Right ventricle myocardium superior (tissue), 1 donor: ENCODE measurements around the gene UPB1. TPM values are rescaled to one million over a fixed set of nuclear protein-coding genes. Genes with fewer than 3 reads are reported as not detected.
A peak's percentile ranks its signal among the peaks of the same experiment; 100 is the strongest.

Source experiments
- ATAC-seq: fragments of 200-7000 bp; cut with Tn5 transposase; one replicate; pipeline ENCODE4 v1.9.1; 2020; ENCODE audit warnings: mild to moderate bottlenecking; ENCODE audit not compliant: poor library complexity
- DNase-seq: peaks from one replicate; pipeline ENCODE4 v3.0.0-alpha.2; 2020
- intact Hi-C: fragments of 100-400 bp; cut with DNase I; formaldehyde crosslinking; loops from one replicate; pipeline ENCODE4 v1.11.2; 2022
- total RNA-seq: library from RNA; stranded (reverse); fragmentation: NEBNext Ultra II Directional; extraction: Animal tissue kit (Norgen Biotek cat#: 25700); gene quantifications from one replicate; pipeline ENCODE4 v1.2.1, GENCODE V29; 2021
- donor health status: DM: no; HTN: yes; CAD: no; lungs with severe emphysema.

UPB1 gene
- total RNA-seq, 1 donor from 2014 or later = 1.7 TPM

DNA sequence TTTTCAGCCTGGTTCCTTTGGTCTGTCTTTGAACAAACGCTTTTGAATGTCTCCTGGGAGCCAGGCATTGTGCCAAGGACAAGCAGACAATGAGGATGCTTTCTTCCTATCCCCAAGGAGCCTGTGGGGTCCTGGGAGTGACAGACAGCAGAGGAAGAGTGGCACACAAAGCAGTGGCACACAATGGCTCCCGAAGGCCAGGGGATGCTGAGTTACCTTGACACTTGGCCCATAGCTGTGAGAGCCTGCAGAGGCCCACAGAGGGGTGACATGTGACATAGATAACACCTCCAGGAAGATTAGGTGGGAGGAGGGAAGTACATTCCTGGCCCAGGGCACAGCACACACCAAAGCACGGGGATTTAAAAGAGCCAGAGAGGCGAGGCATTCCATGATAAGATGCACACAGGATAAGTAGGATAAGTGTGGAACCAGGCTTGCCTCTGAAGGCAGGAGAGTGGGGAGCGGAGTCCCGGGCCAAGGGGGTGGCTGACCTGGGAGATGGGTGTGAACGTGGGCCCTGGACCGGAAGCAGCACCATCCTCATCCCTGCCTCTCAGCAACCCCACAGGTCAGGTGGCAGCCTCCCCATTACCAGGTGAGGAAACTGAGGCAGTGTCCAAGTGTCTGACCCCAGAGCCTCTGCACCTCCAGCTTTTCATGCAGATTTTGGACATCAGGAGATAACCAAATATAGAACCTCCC, 6.3 kb downstream of the UPB1 start:
- ATAC-seq (peak; percentile 61), DNase-seq (no peak)
- intact Hi-C loops = loop anchor here (5.0 kb wide), 1 partner anchor 79 kb away; no protein-coding TSS in a partner anchor

DNA sequence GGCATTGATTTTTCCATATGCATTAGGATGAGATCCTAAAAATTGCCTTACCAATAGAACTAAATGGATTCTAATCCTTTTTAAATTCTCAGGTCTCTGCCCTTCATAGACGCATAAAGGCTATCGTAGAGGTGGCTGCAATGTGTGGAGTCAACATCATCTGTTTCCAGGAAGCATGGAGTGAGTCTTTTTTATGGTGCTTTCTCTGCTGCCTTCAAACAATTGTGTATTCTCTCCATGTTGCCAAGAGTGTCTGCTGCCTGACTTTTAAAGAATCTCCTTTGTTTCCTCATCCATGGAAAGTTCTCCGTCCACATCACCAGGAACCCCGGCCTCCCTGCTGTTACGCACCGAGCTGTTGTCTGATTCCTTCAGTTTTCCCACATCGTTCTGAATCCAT, 6.9 kb downstream of the UPB1 start:
- ATAC-seq = no peak
- intact Hi-C loops = loop anchor here (5.0 kb wide), 1 partner anchor 80 kb away; no protein-coding TSS in a partner anchor
- no peak for DNase-seq

DNA sequence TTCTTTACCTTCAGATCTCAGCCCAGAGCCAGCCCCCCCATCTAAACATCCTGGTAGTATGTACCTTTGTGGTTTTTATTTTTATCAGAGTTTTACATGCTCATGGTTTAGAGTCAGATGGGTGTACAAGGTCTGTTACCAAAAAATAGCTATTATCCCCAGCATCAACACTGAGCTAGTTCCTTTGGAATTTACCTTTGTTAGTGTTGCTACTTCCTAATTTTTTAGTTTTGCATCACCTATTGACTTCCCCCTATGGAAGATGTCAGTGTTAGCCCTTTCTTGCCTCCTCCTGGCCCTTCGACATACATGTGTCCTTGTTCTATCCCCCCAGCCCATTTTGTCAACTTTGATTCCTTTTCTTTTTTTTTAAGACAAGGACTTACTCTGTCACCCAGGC, 7.4 kb downstream of the UPB1 start:
- ATAC-seq = no peak
- DNase-seq = no peak
- intact Hi-C loops = loop anchor here (5.0 kb wide), 1 partner anchor 80 kb away; no protein-coding TSS in a partner anchor

DNA sequence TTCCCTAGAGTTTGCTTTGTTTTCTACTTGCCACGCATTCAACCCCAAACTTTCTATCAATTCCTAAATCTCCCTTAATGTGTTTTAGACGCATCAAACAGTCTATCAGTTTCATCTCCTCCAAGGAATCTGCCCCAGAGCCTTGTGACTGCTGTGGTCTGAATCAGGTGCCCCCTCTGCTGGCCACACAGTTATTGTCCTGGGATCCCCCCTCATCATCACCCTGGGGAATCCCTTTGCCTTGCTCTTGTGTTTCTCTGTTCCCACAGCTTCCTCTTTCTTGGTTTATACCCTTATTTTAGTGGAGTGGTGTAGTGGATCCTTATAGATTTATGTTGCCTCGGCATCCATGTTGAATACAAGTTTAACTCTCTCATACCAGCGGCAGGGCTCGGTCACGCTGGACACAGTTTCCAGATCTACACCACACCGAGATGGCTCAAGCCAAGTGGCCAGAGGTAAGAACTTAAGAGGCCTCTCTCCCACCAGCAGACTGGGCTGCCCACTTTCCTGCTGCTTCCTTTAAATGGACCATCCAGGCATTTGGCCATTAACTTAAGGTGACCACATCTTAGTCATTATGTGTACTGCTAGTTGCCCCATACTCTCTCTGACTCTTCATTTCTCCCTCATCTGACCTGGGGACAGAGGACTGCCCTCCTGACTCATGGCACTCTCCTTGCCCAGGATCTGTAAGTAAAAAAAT, 8.2 kb downstream of the UPB1 start:
- DNase-seq (peak; percentile 71), ATAC-seq (peak; percentile 66)
- intact Hi-C loops = loop anchor here (5.0 kb wide), 1 partner anchor 81 kb away; no protein-coding TSS in a partner anchor

DNA sequence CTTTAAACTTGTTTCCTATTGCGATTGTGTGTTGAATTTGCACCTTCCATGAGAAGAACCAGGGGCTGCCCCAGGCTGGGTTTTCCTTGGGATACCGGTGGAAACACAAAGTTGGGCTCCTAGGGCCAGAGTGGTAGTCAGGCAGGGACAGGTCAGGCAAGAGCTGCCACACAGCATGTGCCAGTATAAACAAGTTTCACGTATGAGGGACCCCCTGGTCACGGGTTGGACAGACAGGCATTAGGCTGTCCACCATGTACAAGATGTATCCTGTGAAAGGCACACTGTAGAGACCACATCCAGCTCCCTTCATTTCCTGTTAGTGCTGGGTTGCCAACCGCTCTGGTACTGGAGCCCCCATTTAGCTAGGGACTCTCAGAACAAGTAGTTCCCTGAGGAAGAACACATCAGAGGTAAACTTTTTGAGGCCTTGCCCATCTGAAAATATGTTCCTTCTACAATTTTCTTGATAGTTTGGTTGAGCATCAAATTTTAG, 8.8 kb downstream of the UPB1 start:
- intact Hi-C loops = loop anchor here (5.0 kb wide), 1 partner anchor 82 kb away; no protein-coding TSS in a partner anchor
- DNase-seq (no peak), ATAC-seq (no peak)

DNA sequence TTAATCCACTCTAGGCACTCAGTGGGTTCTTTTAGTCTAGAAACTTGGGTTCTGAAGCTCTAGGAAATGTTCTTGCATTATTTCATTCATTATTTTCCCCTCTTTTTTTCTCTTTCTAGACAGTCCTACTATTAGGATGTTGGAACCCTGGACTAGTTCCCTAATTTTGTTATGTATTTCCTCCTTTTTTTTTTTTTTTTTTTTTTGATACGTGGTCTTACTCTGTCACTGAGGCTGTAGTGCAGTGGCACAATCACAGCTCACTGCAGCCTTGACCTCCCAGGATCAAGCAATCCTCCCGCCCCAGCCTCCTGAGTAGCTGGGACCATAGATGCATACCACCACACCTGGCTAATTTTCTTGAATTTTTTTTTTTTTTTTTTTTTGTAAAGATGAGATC, 9.4 kb downstream of the UPB1 start:
- intact Hi-C loops = loop anchor here (5.0 kb wide), 1 partner anchor 82 kb away; no protein-coding TSS in a partner anchor
- DNase-seq (no peak), ATAC-seq (no peak)

DNA sequence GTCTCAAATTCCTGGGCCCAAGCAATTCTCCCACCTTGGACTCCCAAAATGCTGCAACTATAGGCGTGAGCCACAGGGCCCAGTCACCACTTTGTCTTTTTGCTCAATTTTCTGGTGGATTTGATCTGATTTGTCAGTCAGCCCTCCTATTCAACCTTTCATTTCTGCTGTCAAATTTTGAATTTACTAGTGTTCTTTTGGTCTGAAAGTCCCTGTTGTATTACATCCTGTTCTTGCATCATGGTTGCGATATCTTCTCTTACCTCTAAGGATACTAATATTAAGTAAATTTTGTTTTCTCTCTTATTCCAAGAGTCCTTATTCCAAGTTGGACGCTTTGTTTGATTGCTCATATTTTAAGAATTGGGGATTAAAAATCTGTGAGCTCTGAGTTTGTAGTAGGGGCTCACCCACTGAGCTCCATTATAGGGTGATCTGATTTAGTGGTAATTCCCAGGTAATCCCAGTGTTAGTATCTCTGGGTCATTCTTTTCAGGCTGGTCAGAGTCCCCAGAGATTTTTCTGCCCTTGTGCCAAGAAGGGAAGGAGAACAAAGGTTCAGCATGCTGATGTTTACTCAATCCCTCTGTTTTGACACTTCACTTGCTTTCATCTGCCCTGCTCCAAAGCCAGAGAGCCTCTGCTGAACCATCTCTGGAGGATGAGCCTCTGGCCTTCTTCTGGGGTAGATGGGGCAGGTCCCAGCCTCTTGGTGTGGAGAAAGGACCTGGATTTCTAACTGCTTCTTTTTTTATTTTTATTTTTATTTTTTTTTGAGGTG, 10.0 kb downstream of the UPB1 start:
- DNase-seq (no peak), ATAC-seq (no peak)
- intact Hi-C loops = loop anchor here (5.0 kb wide), 1 partner anchor 83 kb away; no protein-coding TSS in a partner anchor

DNA sequence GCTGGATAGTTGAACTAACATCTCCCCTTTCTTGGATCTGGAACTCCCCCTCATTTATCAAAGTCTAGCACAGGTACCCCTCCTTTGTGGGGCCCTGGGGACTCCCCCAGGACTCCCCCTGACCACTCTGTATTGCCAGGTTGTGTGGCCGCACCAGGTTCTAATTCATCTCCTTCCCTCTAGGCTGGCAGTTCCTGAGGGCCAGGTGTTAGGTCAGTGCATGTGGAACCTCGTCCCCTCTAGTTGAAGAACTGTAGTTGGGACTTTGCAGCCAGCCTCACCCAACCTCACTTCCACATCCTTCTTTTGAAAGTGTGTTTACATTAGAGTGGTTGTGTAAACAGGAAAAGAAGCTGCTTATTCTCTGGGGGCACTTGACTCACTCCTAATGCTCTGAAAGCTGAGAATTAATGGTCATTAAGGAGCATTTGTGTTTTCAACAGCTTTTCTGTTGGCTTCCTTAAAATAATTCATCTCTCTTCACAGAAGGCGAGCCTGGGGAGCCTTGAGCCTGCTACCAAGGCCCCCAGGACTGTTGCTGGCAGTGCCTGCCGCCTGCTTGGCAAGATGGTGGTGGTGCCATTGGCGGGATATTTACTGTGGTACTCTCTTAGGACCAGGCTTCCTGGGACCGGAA, 11.8 kb downstream of the UPB1 start:
- ATAC-seq (no peak), DNase-seq (no peak)
- intact Hi-C loops = no loop called here

DNA sequence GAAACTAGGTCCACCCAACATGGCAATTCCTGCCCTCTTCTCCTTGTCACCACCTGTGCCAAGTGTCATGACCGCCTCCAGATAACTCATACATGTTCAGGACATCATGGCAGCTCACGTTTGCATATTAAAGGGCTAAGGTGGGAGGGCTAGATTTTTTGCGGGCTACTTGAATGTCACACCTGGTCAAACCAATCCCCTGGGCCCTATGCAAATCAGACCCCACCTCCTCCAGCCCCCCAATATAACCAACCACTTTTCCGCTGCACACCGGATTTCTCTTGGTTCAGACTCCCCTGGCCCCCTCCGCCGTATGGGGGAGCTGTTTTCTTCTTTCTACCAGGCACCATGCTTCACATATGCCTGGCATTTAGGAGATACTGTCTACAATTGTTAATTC, 12.6 kb downstream of the UPB1 start:
- intact Hi-C loops = no loop called here
- DNase-seq (no peak), ATAC-seq (no peak)

DNA sequence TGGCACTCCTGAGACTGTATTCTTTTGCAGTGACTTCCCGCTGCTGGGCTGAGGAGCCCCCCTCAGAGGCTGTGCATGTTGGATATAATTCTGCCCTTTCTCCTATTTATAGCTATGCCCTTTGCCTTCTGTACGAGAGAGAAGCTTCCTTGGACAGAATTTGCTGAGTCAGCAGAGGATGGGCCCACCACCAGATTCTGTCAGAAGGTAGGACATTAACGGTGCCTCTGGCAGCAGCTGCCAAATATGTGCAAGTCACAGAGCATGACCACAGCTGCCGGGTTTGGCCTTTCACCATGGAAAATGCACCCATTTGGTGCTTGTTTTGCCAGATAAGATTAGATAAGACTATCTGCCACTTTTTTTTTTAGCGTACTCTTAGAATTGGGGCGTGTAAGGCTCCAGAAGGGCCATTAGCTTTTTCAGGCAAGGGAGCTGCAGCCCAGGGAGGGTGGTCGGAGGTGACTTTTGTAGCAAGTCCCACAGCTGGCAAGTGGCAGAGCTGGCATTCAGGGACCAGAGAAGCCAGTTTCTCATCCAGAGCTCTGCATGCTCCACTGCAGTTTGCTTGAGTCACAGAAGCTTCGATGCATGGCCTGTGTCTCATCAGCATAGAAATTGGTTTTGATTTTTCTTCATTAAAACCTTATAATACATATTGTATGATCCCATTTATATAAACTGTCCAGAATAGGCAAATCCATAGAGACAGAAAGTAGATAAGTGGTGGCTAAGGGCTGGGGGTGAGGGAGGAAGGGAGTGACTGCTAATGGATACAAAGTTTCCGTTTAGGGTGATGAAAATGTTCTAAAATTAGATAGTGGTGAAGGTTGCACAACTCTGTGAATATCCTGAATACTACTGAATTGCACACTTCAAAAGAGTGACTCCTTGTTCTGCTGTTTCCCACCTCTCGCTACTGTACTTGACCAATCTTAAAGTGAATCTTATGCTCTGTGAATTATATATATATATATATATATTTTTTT, 15.8 kb downstream of the UPB1 start:
- DNase-seq = no peak
- intact Hi-C loops = loop anchor here (10.0 kb wide), 1 partner anchor 186 kb away; no protein-coding TSS in a partner anchor

DNA sequence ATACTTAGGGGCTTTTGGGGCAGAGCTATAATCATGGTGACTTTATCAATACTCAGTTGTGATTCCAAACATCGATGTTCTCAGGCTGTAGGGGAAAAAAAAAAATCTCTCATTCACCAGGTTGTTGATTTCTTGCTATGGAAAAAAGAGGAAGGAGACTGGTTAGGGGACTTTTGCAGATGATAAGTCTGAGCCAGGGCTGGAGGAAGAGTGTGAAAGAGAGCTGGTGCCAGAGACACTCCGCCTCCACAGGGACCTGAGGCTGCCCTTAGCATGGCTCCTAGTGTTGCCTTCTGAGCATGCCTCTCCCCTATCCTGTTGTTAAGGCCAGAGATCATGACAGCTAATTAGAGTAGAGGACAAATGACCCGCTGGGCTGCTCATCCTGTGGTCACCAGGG, 16.9 kb downstream of the UPB1 start:
- DNase-seq = no peak
- no peak for ATAC-seq
- intact Hi-C loops = loop anchor here (10.0 kb wide), 1 partner anchor 187 kb away; no protein-coding TSS in a partner anchor

More for the DNA sequence above, 15.8 kb downstream of the UPB1 start:
- ATAC-seq = peak; percentile 83

DNA sequence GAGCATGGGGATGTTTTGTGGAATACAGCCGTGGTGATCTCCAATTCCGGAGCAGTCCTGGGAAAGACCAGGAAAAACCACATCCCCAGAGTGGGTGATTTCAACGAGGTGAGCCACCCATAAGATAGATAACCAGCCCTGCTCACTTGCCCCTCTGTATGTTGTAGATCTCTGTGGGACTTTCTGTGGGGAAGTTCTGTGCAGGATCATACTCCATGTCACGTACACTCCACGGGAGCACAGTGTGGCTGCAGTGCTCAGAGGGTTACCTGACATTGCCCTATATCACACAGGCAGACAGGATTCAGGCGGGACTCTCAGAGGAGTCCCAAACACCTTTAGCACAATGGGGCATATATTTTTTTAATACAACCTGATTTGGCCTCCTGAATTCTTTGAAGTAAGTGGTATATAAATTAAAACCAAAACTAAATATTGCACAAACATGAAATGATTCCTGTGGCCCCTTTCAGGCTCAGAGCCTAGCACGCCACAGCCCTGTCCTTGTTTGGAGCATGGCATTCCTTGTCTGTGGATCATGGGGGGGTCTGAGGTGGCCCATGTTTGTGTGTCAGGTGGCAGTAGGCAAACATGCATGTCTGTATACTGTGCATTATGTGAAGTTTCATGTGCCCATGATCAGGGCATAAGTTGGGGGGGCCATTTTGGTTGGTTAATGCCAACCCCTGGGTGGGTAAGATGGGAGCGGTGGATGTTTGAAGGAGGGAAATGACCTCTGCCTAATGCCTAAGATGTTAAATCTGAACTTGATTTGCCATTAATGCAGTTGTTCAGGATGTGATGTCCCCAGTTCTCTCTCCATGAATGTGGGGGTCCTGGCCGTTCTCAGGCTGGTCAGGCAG, 18.5 kb downstream of the UPB1 start:
- intact Hi-C loops = loop anchor here (10.0 kb wide), 1 partner anchor 189 kb away; no protein-coding TSS in a partner anchor
- DNase-seq = no peak
- ATAC-seq = no peak

DNA sequence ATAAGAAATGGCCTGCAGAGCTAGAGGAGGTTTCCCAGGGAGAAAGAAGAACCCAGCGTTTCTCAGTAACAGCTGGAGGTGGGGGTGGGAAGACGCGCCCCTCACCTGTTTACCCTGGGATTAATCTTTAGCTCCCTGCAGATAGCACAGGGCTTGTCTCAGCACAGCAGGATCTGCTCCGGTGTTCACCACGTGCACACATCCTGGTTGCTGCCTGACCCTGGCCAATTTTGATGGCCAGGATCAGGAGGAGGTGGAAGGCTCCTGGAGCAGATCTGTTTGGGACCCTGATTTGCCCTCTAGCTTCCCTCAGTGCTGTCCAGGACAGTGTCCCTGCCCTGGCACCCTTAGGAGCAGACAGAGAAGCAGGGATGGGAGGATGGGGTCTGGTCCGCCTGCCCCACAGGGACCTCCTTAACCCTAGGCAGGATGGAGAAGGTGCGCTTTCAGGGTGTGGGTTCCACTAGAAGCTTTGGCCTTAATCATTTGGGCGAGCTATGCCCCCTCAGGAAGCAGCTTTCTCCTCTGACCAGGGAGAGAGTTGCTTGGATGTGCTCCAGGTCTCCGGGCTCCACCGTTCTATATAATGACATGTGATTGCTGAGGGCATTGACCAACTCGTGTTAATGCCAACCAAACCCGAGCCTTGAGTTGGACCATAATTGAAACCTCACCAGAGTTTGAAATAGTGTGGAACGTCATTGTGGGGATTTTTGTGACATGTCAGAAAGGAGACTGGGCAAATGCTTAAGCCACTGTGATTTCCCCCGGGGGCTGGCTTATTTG, 19.3 kb downstream of the UPB1 start:
- ATAC-seq = no peak
- DNase-seq = no peak
- intact Hi-C loops = loop anchor here (10.0 kb wide), 1 partner anchor 190 kb away; no protein-coding TSS in a partner anchor

DNA sequence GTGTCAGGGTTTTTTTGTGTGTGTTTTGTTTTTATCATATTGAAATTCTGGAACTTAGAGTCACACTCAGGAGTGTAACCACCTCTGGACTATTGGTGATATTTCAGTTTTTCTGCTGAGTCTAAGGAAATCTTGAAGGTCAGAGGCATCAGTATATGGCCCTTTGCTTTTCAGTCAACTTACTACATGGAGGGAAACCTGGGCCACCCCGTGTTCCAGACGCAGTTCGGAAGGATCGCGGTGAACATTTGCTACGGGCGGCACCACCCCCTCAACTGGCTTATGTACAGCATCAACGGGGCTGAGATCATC, 19.9 kb downstream of the UPB1 start:
- no peak for ATAC-seq
- no peak for DNase-seq
- intact Hi-C loops = loop anchor here (10.0 kb wide), 1 partner anchor 190 kb away; no protein-coding TSS in a partner anchor

DNA sequence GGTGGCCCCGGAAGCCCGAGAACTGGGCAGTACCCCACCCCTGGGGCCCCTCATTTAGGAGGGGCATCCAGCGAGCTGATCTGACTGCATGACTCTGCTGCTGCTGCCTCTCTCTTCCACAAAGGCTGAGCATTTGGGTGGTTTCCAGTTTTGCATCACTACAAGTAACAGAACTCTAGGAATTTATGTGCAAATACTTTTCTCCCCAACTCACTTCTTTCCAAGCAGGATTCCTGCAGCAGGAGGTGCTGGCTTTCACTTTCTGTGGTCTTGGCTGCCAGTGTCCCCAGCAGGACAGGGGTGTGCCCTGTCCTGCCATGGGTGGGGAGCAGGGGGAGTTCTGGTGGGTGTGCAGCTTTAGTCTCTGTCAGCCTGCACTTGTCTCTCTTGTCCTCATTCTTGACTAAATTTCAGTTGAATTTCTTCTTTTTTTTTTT, 21.2 kb downstream of the UPB1 start:
- DNase-seq (no peak), ATAC-seq (no peak)
- intact Hi-C loops = loop anchor here (10.0 kb wide), 1 partner anchor 192 kb away; no protein-coding TSS in a partner anchor
